ENCODE results near the gene MMD.
A peak's percentile ranks its signal among the peaks of the same experiment; 100 is the strongest.
"Not testable (repeated sequence)": the region's sequence is repeated elsewhere in the genome, so short reads cannot be mapped to it uniquely, and the experiment has no call there.

The MMD gene

GRCh38 chr17:55421179-55421934, at the start of gene MMD:
Gene MMD, minus strand, starts transcription at chr17:55421835. Its CDS starts 140 bp downstream, at chr17:55421695.
- peak; percentile 23 for DNase-seq (ENCODE audit: low spot score)

DNA sequence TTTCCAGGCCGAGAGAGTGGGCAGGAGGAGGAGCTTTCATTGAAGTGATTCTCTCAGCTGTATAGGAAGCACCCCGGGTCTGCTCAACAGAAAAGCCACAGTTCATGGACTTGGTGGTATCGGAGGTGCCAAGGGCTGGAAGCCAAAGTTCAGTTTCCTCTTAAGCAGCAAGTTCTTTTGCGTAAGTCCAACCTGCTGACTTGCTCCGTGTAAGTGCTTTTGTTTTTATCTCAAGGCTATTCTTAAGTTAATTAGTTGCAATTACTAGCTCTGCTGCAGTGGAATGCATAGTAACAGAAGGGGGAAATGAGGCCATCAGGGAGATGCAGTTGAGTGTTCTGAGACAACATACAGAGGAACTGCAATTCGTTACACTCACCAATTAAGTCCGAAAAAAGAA, 45.0 kb upstream of the MMD start:
- DNase-seq (ENCODE audit: low spot score) = no peak

DNA sequence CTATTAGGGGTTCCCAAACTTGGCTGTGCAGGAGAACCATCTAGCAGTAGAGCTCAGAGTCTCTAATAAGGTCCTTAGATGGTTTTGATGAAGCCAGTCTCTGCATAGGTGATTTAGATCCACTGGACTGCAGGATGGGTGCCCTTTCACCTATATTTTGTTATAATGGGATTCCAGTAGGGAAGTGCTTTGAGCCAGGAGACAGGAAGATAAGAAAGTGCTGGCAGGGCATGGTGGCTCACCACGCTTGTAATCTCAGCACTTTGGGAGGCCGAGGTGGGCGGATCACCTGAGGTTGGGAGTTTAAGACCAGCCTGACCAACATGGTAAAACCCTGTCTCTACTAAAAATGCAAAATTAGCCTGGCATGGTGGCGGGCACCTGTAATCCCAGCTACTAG, 44.1 kb upstream of the MMD start:
- DNase-seq (ENCODE audit: low spot score) = not testable (repeated sequence)

DNA sequence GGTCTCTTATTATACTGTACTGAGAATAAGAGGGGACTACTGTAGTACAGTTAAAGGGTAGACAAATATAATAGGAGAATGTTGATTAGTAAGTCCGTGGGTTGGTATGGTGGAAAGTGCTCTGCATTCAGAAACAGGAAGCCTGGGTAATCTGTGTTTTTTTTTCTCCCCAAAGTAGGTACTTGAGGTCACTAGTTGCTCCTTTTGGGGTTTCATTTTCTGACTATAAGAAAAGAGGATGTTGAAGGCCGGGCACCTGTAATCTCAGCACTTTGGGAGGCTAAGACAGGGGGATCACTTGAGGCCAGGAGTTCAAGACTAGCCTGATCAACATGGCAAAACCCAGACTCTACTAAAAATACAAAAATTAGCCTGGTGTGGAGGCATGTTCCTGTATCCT, 42.0 kb upstream of the MMD start:
- DNase-seq (ENCODE audit: low spot score) = no peak

DNA sequence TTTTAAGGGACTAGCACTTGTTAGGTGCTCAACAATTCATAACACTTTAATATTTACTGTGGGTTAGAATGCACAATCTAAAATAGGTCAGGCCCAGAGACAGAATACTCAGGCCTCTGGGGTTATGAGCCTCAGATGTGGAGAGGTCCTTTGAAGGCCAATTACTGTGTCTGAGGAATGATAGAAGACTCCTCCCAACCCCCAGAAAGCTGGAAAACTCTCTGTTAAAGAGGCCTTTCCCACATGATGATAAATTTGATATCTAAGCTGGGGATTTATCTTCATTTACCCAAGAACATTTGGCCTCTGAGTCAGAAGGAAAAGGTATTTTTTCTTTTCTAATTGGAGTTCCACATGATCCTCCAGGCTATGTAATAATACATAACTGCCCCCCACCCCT, 41.1 kb upstream of the MMD start:
- no peak for DNase-seq (ENCODE audit: low spot score)

DNA sequence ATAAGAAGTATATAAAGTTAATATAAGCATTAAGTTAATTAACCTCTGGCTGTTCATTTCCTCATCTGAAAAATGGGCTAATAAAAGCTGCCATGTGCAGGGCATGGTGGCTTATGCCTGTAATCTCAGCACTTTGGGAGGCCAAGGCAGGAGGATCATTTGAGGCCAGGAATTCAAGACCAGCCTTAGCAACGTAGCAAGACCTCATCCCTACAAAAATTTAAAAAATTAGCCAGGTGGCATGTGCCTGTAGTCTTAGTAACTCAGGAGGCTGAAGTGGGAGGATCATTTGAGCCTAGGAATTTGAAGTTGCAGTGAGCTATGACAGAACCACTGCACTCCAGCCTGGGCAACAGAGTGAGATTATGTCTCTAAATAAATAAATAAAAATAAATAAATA, 40.6 kb upstream of the MMD start:
- DNase-seq (ENCODE audit: low spot score) = no peak

GRCh38 chr17:55458978-55459377, 37.3 kb upstream of the MMD start:
- peak; percentile 23 for DNase-seq (ENCODE audit: low spot score)

DNA sequence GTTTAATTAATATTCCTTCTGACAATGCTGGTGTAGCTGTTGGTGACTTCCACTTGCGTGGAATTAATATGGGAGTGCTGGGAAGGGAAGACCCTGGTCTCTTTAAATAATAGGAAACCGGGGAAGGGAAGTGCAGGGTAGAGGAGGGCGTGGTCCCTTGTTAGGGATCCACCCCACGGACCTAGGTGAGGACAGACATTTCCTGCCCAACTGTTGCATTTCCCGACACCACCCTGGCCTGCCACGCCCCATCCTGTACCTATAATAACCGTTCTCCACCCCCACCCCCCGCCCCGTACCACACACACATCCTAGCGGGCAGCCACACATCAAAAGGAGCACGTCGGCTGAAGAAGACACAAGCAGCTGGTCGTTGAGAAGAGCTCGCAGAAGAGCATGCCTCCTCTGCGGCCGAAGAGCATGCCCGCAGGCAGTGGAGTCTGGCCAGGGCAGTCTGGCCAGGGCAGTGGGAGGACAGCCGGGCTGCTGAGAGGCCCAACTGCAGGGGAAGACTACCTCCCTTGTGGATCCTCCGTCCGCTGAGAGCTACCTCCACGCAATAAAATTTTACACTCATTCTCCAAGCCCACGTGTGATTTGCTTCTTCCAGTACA, 36.8 kb upstream of the MMD start:
- no peak for DNase-seq (ENCODE audit: low spot score)

DNA sequence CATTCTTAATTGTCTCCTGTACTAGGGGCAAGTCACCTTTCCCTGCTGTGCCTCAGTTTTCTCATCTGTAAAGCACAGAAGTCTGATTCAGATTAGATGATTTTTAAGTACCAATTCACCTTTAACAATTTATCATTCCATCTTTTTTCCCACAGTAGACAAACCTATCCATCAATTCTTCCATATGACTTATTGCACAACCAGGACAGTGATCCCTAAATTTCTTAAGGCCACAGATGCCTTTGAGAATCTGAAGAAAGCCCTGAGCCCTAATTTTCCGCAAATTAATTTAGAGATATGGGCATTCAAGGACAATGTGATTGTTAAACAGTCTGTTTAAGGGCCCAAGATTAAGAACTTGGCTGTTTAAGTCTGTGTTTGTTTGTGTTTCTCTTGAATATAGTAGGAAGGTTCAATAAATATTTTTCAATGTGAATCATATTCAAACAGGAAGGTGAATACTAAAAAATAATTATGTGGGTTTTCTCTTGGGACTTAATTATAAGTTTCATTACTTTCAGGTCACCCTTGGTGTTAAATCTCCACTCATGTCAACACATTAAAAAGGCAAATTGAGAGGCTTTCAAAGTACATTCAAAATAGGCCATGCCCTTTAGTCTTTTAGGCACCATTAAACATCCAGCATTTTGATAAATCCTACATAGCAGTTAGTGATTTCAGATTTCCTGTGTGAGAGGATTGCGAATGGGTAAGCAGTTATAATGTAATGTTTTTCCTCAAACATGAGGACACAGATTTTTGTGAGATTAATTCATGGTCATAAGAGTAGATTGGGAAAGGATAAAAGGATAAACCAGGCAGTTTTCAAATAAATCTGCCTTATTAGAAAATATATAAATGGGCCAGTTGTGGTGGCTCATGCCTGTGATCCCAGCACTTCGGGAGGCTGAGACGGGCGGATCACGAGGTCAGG, 34.9 kb upstream of the MMD start:
- no peak for DNase-seq (ENCODE audit: low spot score)

DNA sequence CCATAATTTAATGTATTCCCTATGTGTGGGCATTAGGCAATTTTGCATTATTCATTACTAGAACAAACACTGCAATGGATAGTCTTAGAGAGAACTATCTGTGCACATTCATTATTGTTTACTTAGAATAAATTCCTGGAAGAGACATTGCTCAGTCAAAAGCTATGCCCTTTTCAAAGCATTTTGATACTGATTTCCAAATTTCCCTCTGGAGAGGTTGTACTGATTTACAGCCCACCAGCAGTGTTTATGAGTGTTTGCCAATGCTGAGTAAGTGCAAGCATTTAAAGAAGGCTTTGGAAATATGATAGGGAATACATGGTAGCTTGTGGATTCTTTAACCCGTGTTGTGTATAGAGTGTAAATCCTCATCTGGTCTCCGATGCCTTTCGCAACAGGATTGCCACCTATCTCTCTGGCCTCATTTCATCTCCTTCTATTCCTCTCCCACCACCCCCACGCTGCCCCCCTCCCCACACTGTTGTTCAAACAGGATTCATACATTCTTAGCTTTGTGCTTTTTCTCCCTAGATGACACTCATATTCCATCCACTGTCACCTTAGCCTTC, 33.4 kb upstream of the MMD start:
- no peak for DNase-seq (ENCODE audit: low spot score)

DNA sequence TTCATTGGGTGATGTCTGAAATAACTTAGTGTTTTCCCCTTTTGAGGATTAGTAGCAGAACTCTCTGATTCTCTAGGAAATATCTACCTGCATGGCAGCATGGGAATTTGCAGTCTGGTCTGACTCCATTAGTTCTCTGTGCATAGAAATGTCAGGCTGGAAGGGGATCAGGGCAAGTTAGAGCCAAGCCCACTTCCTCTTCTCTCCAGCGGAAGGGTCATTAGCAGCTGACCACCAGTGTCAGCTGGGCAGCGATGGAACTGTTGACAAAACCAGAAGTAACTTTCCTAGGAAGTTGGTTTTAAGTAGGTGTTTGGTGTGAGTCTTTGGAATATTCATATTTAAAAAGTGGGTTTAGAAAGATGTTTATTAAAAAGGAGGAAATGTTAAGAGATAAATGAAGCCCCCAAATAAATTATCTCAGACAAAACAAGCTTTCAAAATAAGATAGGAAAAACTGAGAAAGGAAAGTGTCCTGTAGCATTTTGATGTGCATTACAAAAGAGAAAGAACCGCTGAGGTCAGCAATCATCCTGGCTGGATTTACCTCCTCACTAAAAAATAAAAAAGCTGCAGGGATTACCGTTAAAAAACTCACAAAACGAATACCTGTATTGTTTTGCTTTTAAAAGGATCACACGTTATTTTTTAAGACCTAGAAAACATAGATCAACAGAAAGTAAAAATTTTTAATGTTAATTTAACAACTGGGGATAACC, 32.4 kb upstream of the MMD start:
- DNase-seq (ENCODE audit: low spot score) = no peak

DNA sequence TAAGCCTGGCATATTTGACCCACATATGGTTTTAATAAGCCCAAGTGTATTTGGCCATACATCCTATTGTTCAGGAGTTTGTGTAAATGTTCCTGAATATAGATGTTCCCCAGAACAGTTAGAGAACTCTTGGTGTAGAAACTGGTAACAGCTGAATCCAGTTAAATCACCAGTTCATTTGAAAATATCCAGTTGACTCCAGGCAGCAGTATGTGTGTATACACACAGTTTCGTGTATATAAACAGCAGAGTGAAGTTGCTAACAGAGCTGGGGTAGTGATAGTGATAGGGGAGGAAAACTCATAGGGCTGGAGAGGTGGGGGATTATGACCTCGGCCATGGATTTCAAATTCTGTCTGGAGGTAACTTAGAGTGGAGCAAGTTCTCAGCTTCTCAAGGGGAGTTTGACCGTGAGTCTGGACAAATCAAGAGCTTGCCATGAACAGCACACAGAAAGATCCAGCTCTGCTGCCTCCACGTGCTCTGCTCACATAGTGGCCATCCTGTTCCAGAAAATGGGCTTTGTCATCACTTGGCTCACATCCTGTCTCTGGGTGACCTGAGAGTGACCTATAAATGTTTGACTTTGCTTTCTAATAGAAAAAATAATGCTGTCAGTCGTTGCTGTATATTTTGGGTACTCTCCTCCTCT, 30.6 kb upstream of the MMD start:
- peak; percentile 44 for DNase-seq (ENCODE audit: low spot score)

- no peak for DNase-seq (ENCODE audit: low spot score)
These were observed 30.1 kb upstream of the MMD start for GRCh38 chr17:55451758-55452138.

GRCh38 chr17:55451203-55451641, 29.6 kb upstream of the MMD start:
- DNase-seq (ENCODE audit: low spot score) = peak; percentile 36

DNA sequence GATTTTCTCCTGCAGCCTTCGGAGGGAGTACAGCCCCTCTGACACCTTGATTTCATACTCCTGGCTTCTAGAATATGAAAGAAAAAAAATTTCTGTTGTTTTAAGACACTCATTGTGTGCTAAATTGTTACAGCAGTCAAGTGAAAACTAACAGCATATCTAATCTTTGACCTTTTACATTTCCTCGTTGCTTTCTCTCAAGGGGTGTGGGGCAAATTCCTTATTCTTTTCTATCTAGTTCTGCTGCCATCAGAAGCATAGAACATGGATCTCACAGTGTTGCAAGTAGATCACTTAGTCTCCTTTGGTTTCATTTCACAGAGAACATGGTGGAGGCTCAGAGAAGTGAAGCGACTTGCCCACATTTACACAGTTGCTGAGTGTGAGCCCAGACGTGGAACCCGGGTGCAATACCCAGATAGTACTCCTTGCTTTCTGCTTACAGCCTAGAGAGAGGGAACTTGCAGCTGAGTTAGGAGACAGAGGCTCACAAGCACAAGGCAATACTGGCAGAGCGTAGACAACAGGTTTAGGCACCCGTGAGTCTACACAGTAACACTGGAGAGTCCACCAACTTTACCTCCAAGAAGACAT, 28.7 kb upstream of the MMD start:
- DNase-seq (ENCODE audit: low spot score) = no peak

DNA sequence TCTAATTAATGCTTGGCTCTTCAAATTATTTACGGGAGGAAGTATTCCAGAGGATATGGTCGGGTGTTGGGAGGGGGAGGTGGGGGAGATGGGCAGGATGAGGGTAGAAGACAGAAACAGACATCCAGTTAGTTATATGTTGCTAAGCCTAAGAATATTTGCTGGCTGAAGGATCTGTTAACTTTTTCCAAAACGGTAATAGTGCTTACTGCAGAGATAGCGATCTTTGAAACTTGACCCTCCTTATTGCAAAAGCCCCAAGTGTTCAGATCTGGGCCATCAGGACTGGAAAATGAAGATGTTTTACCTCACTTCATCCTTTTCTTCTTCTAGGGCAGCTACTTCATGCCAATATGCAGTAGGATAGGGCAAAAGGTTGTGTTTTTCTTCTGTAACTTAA, 27.0 kb upstream of the MMD start:
- DNase-seq (ENCODE audit: low spot score) = no peak

GRCh38 chr17:55446581-55447205, 25.1 kb upstream of the MMD start:
- DNase-seq (ENCODE audit: low spot score) = no peak

- DNase-seq (ENCODE audit: low spot score) = not testable (repeated sequence)
These were observed 24.4 kb upstream of the MMD start for GRCh38 chr17:55446004-55446403.

DNA sequence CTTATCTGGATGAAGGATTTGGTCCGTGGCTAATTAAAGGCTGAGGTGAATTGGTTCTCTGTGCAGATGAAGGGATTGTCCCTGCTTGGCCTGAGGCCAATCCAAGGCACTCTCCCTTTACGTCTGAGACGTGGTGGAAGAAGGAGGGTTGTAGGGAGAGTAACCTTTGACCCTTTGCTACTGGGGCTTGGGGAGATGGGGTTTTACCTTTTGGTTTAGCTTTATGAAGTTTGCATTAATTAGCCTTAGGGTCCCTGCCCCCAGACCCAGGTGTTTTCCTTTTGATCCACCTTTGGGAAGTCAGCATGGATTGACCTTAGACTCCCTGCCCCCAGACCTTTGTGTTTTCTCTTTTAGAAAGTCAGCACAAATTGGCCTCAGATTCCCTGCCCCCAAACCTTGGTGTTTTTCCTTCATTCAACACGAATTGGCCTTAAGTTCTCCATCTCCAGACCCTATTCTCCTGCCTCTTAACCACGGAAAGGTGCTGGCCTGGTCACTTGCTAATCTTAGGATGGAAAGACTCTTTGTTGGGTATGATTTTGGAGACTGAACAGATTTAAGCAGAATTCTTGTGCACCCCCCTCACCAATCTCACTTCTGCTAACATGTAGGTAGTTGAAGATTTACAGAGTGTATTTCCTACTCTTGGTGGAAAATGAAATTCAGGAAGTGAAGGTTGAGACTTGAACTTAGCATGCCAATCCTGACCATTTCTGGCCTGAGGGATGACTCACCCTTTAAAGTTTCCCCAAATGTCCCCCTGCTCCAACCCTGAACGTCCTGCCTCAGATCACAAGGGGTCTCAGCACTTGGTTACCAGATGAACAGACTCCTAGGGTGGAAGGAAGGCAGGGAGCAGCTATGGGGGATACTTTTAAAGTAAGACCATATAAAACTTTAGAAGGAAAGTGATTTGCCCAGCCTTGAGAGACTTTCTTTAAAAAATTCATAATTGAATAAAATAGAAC, 23.1 kb upstream of the MMD start:
- no peak for DNase-seq (ENCODE audit: low spot score)

Measured in SW480 (cell line).